Measurements from ENCODE around the gene MADCAM1.
"Not testable (repeated sequence)": the region's sequence is repeated elsewhere in the genome, so short reads cannot be mapped to it uniquely, and the experiment has no call there.

The MADCAM1 gene

GRCh38 chr19:475360-475759 is 20.9 kb upstream of the MADCAM1 start:
- DNase-seq (ENCODE audit: insufficient read length, low spot score) = no peak
- no peak for FAIRE-seq

GRCh38 chr19:478236-478903 is 17.9 kb upstream of the MADCAM1 start:
- DNase-seq (ENCODE audit: insufficient read length, low spot score) (no peak), FAIRE-seq (no peak)
- TF ChIP-seq PAX5 (IDR thresholded peaks at IDR 0.05; ENCODE audit: insufficient read depth, low read length, severe bottlenecking) (no peak), POU2F2 (IDR thresholded peaks at IDR 0.05; ENCODE audit: low read depth, low read length) (no peak), POLR2A (IDR thresholded peaks at IDR 0.05; ENCODE audit: low read depth, low read length) (no peak), TAF1 (IDR thresholded peaks at IDR 0.05; ENCODE audit: low read depth, low read length) (no peak), POLR2AphosphoS5 (IDR thresholded peaks at IDR 0.05; ENCODE audit: low read depth, low read length) (no peak)

More at GRCh38 chr19:475360-475759, 20.9 kb upstream of the MADCAM1 start:
- TF ChIP-seq POU2F2 (IDR thresholded peaks at IDR 0.05; ENCODE audit: low read depth, low read length) (no peak), POLR2AphosphoS5 (IDR thresholded peaks at IDR 0.05; ENCODE audit: low read depth, low read length) (no peak), PAX5 (IDR thresholded peaks at IDR 0.05; ENCODE audit: insufficient read depth, low read length, severe bottlenecking) (no peak), SPI1 (IDR thresholded peaks at IDR 0.05; ENCODE audit: low read depth, low read length) (no peak), POLR2A (IDR thresholded peaks at IDR 0.05; ENCODE audit: low read depth, low read length) (no peak), TAF1 (IDR thresholded peaks at IDR 0.05; ENCODE audit: low read depth, low read length) (no peak)

GRCh38 chr19:478976-479375 is 17.3 kb upstream of the MADCAM1 start:
- DNase-seq (ENCODE audit: insufficient read length, low spot score) = no peak
- TF ChIP-seq SPI1 (IDR thresholded peaks at IDR 0.05; ENCODE audit: low read depth, low read length) (no peak), TAF1 (IDR thresholded peaks at IDR 0.05; ENCODE audit: low read depth, low read length) (no peak), PAX5 (IDR thresholded peaks at IDR 0.05; ENCODE audit: insufficient read depth, low read length, severe bottlenecking) (no peak), POU2F2 (IDR thresholded peaks at IDR 0.05; ENCODE audit: low read depth, low read length) (no peak)

GRCh38 chr19:480016-480855 is 16.1 kb upstream of the MADCAM1 start:
- no peak for TF ChIP-seq TAF1 (IDR thresholded peaks at IDR 0.05; ENCODE audit: low read depth, low read length)
- TF ChIP-seq POLR2AphosphoS5 (IDR thresholded peaks at IDR 0.05; ENCODE audit: low read depth, low read length) = no peak
- no peak for TF ChIP-seq PAX5 (IDR thresholded peaks at IDR 0.05; ENCODE audit: insufficient read depth, low read length, severe bottlenecking)
- no peak for FAIRE-seq
- DNase-seq (ENCODE audit: insufficient read length, low spot score) = no peak

More at GRCh38 chr19:478976-479375, 17.3 kb upstream of the MADCAM1 start:
- FAIRE-seq = no peak

- not testable (repeated sequence) for FAIRE-seq; DNase-seq (ENCODE audit: insufficient read length, low spot score)
Observed at GRCh38 chr19:481100-481499, 15.2 kb upstream of the MADCAM1 start.

- TF ChIP-seq POLR2AphosphoS5 (IDR thresholded peaks at IDR 0.05; ENCODE audit: low read depth, low read length) (no peak), TAF1 (IDR thresholded peaks at IDR 0.05; ENCODE audit: low read depth, low read length) (no peak), POU2F2 (IDR thresholded peaks at IDR 0.05; ENCODE audit: low read depth, low read length) (no peak), SPI1 (IDR thresholded peaks at IDR 0.05; ENCODE audit: low read depth, low read length) (no peak), PAX5 (IDR thresholded peaks at IDR 0.05; ENCODE audit: insufficient read depth, low read length, severe bottlenecking) (no peak), POLR2A (IDR thresholded peaks at IDR 0.05; ENCODE audit: low read depth, low read length) (no peak)
- no peak for DNase-seq (ENCODE audit: insufficient read length, low spot score)
- peak; percentile 13 for FAIRE-seq
Observed at GRCh38 chr19:482186-483041, 13.9 kb upstream of the MADCAM1 start.

GRCh38 chr19:483332-484072 is 12.8 kb upstream of the MADCAM1 start:
- TF ChIP-seq POU2F2 (IDR thresholded peaks at IDR 0.05; ENCODE audit: low read depth, low read length) (no peak), POLR2A (IDR thresholded peaks at IDR 0.05; ENCODE audit: low read depth, low read length) (no peak), PAX5 (IDR thresholded peaks at IDR 0.05; ENCODE audit: insufficient read depth, low read length, severe bottlenecking) (no peak), TAF1 (IDR thresholded peaks at IDR 0.05; ENCODE audit: low read depth, low read length) (no peak), SPI1 (IDR thresholded peaks at IDR 0.05; ENCODE audit: low read depth, low read length) (no peak), POLR2AphosphoS5 (IDR thresholded peaks at IDR 0.05; ENCODE audit: low read depth, low read length) (no peak)
- DNase-seq (ENCODE audit: insufficient read length, low spot score) (no peak), FAIRE-seq (no peak)

GRCh38 chr19:484494-484893 is 11.8 kb upstream of the MADCAM1 start:
- DNase-seq (ENCODE audit: insufficient read length, low spot score) (no peak), FAIRE-seq (no peak)
- TF ChIP-seq SPI1 (IDR thresholded peaks at IDR 0.05; ENCODE audit: low read depth, low read length) (no peak), POU2F2 (IDR thresholded peaks at IDR 0.05; ENCODE audit: low read depth, low read length) (no peak), TAF1 (IDR thresholded peaks at IDR 0.05; ENCODE audit: low read depth, low read length) (no peak), PAX5 (IDR thresholded peaks at IDR 0.05; ENCODE audit: insufficient read depth, low read length, severe bottlenecking) (no peak), POLR2A (IDR thresholded peaks at IDR 0.05; ENCODE audit: low read depth, low read length) (no peak), POLR2AphosphoS5 (IDR thresholded peaks at IDR 0.05; ENCODE audit: low read depth, low read length) (no peak)

- TF ChIP-seq POLR2AphosphoS5 (IDR thresholded peaks at IDR 0.05; ENCODE audit: low read depth, low read length) (no peak), POLR2A (IDR thresholded peaks at IDR 0.05; ENCODE audit: low read depth, low read length) (no peak), POU2F2 (IDR thresholded peaks at IDR 0.05; ENCODE audit: low read depth, low read length) (no peak), SPI1 (IDR thresholded peaks at IDR 0.05; ENCODE audit: low read depth, low read length) (no peak), TAF1 (IDR thresholded peaks at IDR 0.05; ENCODE audit: low read depth, low read length) (no peak), PAX5 (IDR thresholded peaks at IDR 0.05; ENCODE audit: insufficient read depth, low read length, severe bottlenecking) (no peak)
- DNase-seq (ENCODE audit: insufficient read length, low spot score) (no peak), FAIRE-seq (no peak)
Observed at GRCh38 chr19:485077-485476, 11.2 kb upstream of the MADCAM1 start.
